ENCODE data around the gene POLR1A.

DNA sequence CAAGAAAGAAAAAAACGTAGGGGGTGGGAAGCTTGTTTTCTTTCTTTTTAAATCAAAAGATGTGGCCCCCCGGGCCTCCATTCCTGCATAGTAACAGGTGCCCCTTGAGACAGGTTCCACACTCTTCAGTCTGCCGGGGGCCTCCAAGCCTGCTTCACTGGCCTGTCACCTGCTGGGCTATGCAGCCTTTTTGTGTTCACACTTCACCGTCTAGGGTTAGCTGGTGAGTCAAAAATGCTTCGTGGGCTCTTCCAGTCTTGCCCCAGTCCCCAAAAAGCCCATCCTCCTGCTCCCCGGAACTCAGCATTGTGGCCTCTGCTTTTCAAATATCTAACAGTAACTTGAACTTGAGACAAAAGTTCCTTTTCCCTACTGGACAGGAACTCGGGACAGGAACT lies 67.9 kb downstream of the POLR1A start:
- TF ChIP-seq, protein P1, sequence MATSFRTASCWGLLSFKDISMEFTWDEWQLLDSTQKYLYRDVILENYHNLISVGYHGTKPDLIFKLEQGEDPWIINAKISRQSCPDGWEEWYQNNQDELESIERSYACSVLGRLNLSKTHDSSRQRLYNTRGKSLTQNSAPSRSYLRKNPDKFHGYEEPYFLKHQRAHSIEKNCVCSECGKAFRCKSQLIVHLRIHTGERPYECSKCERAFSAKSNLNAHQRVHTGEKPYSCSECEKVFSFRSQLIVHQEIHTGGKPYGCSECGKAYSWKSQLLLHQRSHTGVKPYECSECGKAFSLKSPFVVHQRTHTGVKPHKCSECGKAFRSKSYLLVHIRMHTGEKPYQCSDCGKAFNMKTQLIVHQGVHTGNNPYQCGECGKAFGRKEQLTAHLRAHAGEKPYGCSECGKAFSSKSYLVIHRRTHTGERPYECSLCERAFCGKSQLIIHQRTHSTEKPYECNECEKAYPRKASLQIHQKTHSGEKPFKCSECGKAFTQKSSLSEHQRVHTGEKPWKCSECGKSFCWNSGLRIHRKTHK (tag by site-specific recombination; IDR thresholded peaks at IDR 0.05), result no peak
- TF ChIP-seq, protein P2, sequence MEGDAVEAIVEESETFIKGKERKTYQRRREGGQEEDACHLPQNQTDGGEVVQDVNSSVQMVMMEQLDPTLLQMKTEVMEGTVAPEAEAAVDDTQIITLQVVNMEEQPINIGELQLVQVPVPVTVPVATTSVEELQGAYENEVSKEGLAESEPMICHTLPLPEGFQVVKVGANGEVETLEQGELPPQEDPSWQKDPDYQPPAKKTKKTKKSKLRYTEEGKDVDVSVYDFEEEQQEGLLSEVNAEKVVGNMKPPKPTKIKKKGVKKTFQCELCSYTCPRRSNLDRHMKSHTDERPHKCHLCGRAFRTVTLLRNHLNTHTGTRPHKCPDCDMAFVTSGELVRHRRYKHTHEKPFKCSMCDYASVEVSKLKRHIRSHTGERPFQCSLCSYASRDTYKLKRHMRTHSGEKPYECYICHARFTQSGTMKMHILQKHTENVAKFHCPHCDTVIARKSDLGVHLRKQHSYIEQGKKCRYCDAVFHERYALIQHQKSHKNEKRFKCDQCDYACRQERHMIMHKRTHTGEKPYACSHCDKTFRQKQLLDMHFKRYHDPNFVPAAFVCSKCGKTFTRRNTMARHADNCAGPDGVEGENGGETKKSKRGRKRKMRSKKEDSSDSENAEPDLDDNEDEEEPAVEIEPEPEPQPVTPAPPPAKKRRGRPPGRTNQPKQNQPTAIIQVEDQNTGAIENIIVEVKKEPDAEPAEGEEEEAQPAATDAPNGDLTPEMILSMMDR (tag by site-specific recombination; IDR thresholded peaks at IDR 0.05), result no peak
